DMS 273 (cell line): ENCODE results near the gene DOCK1.
"Not testable (repeated sequence)": the region's sequence is repeated elsewhere in the genome, so short reads cannot be mapped to it uniquely, and the experiment has no call there.

Experiments used
- DNase-seq: peaks from one replicate; lab custom pipeline; 2025; ENCODE audit not compliant: unreplicated experiment; lab: John Stamatoyannopoulos, UW

The DOCK1 gene

DNA sequence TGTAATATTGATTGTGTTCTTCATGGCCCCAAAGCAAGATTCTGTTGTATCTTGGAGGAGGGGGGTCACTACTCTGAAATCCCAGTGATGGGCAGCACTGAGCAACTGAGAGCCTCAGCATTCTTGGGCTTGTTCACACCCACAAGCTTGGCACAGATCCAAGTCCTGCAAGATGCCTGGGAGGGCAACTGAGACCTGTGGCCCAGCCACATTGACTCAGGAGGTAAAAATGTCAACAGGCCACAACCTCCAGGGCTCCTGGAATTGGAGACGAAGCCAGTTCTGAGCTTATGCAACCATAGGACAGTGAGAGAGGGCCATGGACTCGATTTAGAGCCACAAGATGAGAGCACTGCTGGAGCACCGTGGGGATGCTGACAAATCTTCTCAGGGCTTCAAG is 3.1 kb upstream of the DOCK1 start:
- peak; percentile 25 for DNase-seq

DNA sequence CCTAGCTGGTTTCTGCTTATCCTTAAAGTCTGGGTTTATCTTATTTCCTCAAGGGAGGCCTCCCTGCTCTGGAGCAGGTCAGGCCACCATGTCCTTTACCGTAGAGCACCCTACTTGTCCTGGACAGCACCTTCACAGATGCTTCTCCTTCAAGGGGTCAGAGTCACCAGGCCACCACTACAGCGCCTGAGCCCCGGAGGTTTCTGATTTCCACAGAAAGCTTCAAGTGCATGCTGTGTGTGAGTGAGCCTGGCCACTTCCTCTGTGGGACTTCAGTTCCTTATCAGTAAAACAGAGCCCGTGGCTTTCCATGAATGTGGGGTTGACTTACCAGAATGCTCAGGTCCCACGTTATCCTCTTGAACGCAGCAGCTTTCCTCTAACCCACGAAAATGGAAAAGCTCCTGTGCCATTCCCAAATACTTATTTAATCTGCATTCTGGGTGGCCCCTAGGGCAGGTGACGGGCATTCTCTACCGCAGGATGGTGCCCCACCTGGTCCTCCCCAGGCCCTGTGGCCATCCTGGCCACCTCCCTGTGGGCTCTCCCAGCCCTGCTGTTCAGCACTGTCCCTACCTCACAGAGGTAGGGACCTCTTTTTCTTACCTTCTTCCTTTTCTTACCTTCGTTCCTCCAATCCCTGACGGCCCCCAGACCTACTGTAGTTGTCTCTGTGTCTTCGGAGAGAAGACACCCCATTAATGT is 1.4 kb upstream of the DOCK1 start:
- DNase-seq, result no peak

GRCh38 chr10:126904516-126904817 is 761 bp upstream of the DOCK1 start:
- no peak for DNase-seq

DNA sequence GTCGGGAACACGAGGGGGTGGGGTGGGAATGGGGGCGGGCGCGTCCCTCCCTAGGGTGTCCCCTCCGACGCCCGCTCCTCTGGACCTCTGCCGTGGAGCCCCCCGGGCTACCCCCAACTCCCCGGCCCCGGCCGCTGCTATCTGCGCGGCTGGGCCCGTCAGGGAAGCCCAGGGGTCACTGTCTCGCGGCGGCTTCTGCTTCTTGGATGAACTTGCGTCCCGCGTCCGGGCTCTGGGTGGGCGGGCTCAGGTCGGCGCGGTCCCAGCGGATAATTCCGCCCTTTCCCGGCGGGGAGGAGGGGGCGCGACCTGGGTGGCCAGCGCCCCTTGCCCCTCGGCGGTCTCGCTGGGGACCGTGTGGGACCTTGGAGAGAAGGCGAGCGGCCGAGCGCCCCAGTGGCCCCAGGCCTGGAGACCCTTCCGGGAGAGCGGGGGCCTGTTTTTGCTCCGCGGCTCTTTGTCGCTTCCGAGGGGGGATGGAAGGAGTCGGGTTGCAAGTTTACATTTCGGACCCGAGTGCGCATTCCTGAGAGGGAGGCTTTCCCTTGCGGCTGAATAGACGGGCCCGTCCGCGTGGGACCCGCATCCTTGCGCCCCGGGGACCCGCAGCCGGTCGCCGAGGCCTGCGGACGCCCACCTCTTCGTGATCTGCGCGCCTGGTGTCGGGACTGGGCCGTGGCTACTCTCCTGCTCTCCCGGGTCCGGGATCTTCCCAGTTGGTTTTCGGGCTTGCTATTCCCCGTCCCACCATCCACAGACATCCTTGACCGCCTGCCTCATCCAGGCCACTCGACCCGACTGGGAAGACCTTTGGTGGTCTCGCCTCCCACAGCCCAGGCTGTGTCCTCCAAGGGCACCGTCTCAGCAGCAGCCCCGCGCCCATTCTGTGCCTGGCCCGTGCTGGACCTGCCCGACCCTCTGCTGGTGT is 812 bp downstream of the DOCK1 start:
- peak; percentile 42 for DNase-seq

DNA sequence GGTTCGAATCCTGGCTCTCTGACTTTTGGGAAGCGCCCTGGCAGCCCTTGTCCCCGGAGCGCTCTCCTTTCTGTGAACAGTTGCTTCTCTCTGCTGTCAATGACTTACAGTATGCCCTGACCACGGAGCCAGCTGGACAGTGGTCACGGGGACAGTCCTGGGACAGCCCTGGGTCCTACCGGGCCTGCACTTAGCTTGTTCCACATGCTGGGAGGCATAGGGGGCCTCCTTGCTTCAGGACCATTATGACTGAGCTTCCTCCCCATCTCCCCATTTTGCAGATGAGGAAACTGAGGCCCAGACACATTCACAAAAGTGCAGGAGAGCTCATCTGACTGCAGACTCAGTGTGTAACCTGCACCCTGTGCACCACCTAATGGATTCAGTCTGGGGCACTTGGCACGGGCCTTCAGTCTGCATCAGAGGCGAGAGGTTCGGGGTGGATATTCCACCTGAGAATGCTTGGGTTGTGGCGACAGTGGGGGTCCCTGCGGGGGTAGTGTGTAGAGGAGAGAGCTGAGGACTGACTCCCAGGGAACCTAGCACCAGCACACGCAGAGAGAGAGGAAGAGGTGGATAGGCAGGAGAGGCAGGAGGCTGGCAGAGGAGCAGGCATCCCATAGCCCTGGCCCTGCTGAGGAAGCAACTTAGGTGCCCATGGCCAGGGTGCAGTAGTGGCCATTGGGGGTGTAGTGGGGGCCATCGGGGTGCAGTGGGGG is 1.6 kb downstream of the DOCK1 start:
- DNase-seq, result no peak

GRCh38 chr10:126907423-126907970 is 2.3 kb downstream of the DOCK1 start:
- no peak for DNase-seq

- DNase-seq, result no peak
Measured at GRCh38 chr10:126908225-126908624, 3.0 kb downstream of the DOCK1 start.

DNA sequence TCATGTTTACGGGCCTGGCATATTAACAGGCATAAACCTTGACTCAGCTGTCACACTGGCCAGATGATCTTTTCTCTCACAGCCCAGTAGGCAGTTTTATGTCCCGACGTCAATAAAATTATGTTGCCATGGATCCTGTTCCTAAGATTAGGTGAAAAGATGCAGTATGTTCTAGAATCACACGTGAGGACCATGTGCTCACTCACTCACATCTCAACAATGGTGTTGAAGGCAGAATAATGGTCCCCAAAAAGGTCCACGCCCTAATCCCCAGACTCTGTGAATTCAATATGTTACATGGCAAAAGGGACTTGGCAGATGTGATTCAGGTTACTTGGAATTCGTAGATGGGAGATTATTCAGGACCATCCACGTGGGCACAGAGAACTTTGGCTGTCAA is 3.5 kb downstream of the DOCK1 start:
- DNase-seq, result no peak

- no peak for DNase-seq
Measured at GRCh38 chr10:126909147-126909546, 3.9 kb downstream of the DOCK1 start.

- no peak for DNase-seq
Measured at GRCh38 chr10:126910196-126910595, 5.0 kb downstream of the DOCK1 start.

GRCh38 chr10:126910798-126911197 is 5.6 kb downstream of the DOCK1 start:
- no peak for DNase-seq

- DNase-seq, result no peak
Measured at GRCh38 chr10:126911301-126911700, 6.1 kb downstream of the DOCK1 start.

DNA sequence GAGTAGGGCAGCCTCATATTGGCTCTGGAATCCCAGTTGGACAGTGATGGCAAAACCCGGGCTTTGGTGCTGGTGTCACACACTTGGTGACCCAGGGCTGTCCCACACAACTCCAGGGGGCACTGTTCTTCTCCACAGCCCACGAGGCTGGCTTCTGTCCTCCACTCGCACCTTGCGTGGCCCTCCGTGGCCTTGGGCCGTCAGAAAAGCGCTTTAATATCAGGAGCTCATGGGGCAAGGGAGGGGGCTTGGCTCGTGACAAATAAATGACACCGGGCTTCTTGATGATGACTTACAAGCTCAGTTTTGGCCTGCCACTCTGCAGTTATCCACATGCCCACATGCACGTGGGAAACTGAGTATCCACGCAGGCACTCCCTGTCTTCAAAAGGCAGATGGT is 8.1 kb downstream of the DOCK1 start:
- DNase-seq, result no peak

DNA sequence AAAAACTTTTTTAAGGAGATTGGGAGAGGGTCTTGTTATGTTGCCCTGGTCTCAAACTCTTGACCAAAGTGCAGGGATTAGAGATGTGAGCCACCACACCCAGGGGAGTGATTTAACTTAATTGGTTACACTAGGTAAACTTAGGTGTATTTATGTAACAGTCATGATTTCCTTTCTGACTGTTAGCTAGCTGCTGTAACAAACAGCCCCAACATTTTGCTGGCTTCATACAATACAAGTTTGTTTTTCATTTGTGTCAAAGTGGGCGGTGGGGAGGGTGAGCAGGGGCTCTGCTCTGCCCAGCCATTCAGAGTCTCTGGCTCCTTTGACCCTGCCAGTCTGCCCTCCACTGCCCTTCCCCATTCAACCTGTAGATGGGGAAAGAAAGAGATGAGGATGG is 9.3 kb downstream of the DOCK1 start:
- DNase-seq, result no peak

- not testable (repeated sequence) for DNase-seq
Measured at GRCh38 chr10:126916952-126917351, 11.7 kb downstream of the DOCK1 start.

- no peak for DNase-seq
Measured at GRCh38 chr10:126917375-126917774, 12.1 kb downstream of the DOCK1 start.

GRCh38 chr10:126917975-126918908 is 13.0 kb downstream of the DOCK1 start:
- no peak for DNase-seq

DNA sequence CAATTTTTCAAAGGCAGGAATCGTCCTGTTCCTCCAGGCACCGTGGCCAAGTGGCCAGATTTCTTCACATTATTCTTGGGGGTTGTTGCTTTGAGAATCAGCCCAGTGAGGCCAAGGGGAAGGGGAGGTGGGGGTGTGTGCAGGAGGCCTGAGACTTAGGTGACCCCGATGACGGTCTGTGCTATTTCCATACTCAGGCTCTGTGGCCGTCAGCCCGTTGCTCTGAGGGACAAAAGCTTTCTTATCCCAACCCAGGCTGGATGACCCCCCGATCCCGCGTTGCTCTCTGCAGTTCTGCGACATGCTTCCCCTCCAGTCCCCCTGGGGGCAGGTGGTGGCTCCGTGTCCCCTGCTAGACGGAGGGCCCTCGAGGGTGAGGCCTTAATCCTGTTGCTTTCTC is 14.2 kb downstream of the DOCK1 start:
- DNase-seq, result no peak

DNA sequence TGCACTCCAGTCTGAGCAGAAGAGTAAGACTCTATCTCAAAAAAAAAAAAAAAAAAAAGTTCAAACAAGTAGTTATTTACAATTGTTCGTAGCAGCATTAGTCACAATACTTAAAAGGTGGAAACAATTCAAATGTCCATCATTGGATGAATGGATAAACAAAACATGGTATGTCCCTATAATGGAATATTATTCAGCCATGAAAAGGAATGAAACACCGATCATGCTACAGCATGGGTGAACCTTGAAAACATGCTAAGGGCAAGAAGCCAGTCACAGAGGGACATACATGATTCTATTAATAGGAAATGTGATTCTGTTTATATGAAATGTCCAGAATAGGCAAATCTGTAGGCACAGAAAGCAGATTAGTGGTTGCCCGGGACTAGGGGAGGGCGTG is 15.9 kb downstream of the DOCK1 start:
- DNase-seq, result no peak

- no peak for DNase-seq
Measured at GRCh38 chr10:126921974-126922525, 16.8 kb downstream of the DOCK1 start.
